Measurements from ENCODE around the gene RAB31.

The RAB31 gene

GRCh38 chr18:9715978-9716774, 8.1 kb downstream of the RAB31 start:
- H3K27ac ChIP-seq (ENCODE audit: low read depth, low read length): peak overlapping the region; percentile 17
- H3K9me3 ChIP-seq (ENCODE audit: low read length): no peaks in the 10 kb centered on the region
- no peaks in the 10 kb centered on the region for H3K27me3 ChIP-seq (ENCODE audit: control insufficient read depth in 1 of 2, insufficient read depth in 2 of 2, low read length in 2 of 2)
- no peak overlapping the region for H3K4me3 ChIP-seq (ENCODE audit: low read depth in 1 of 2, low read length in 2 of 2)
- peaks cover 23% of the 10 kb centered on the region for H3K4me1 ChIP-seq (ENCODE audit: insufficient read depth, low read length)
- no peaks in the 10 kb centered on the region for H3K36me3 ChIP-seq (ENCODE audit: insufficient read depth, low read length)
- no peak overlapping the region for H3K9ac ChIP-seq (ENCODE audit: low read length)

DNA sequence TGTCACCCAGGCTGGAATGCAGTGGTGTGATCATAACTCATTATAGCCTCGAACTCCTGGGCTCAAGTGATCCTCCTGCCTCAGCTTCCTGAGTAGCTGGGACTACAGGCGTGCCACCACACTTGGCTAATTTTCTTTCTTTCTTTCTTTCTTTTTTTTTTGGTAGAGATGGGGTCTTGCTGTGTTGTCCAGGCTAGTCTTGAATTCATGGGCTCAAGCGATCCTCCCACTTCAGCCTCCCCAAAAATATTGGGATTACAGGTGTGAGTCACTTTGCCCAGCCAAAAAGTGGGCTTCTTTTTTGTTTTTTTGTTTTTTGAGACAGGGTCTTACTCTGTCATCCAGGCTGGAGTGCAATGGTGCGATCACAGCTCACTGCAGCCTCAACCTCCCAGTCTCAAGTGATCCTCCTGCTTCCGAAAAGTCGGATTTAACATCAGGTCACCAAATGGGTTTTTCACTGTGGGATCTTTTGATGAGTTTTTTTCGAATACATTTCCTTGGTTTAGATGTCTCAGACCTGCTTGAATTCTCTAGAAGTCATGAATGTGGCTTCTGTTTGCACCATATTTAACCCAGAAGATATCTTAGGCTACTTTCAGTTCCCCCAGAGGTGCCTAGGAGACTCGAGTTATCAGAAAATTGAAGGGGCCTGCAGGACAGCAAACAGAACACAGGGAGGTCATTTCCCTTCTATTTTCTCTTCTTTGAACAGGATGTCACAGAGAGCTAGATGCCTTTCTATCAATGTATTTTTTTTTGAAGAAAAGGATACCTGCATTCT, 8.9 kb downstream of the RAB31 start:
- Histone ChIP-seq H3K27me3 (ENCODE audit: control insufficient read depth in 1 of 2, insufficient read depth in 2 of 2, low read length in 2 of 2) (no peaks in the 10 kb centered on the region), H3K9ac (ENCODE audit: low read length) (no peak overlapping the region), H3K9me3 (ENCODE audit: low read length) (no peaks in the 10 kb centered on the region), H3K36me3 (ENCODE audit: insufficient read depth, low read length) (no peaks in the 10 kb centered on the region), H3K4me3 (ENCODE audit: low read depth in 1 of 2, low read length in 2 of 2) (no peak overlapping the region), H3K4me1 (ENCODE audit: insufficient read depth, low read length) (peaks cover 15% of the 10 kb centered on the region), H3K27ac (ENCODE audit: low read depth, low read length) (no peak overlapping the region)

- Histone ChIP-seq H3K4me1 (ENCODE audit: insufficient read depth, low read length) (peaks cover 9% of the 10 kb centered on the region), H3K9ac (ENCODE audit: low read length) (no peak overlapping the region), H3K27ac (ENCODE audit: low read depth, low read length) (no peak overlapping the region), H3K9me3 (ENCODE audit: low read length) (no peaks in the 10 kb centered on the region), H3K27me3 (ENCODE audit: control insufficient read depth in 1 of 2, insufficient read depth in 2 of 2, low read length in 2 of 2) (no peaks in the 10 kb centered on the region), H3K36me3 (ENCODE audit: insufficient read depth, low read length) (no peaks in the 10 kb centered on the region), H3K4me3 (ENCODE audit: low read depth in 1 of 2, low read length in 2 of 2) (peak overlapping the region in 1 of 2 donors; percentile 50)
These were observed 11.4 kb downstream of the RAB31 start for GRCh38 chr18:9719421-9719981.

GRCh38 chr18:9720327-9720726, 12.2 kb downstream of the RAB31 start:
- H3K27ac ChIP-seq (ENCODE audit: low read depth, low read length): no peak overlapping the region
- no peaks in the 10 kb centered on the region for H3K36me3 ChIP-seq (ENCODE audit: insufficient read depth, low read length)

GRCh38 chr18:9721893-9722550, 13.9 kb downstream of the RAB31 start:
- no peak overlapping the region for H3K4me3 ChIP-seq (ENCODE audit: low read depth in 1 of 2, low read length in 2 of 2)
- H3K27ac ChIP-seq (ENCODE audit: low read depth, low read length): no peak overlapping the region

More at GRCh38 chr18:9720327-9720726, 12.2 kb downstream of the RAB31 start:
- no peaks in the 10 kb centered on the region for H3K9me3 ChIP-seq (ENCODE audit: low read length)
- peaks cover 9% of the 10 kb centered on the region for H3K4me1 ChIP-seq (ENCODE audit: insufficient read depth, low read length)
- no peak overlapping the region for H3K9ac ChIP-seq (ENCODE audit: low read length)
- peak overlapping the region in 1 of 2 donors; percentile 50 for H3K4me3 ChIP-seq (ENCODE audit: low read depth in 1 of 2, low read length in 2 of 2)
- H3K27me3 ChIP-seq (ENCODE audit: control insufficient read depth in 1 of 2, insufficient read depth in 2 of 2, low read length in 2 of 2): no peaks in the 10 kb centered on the region

DNA sequence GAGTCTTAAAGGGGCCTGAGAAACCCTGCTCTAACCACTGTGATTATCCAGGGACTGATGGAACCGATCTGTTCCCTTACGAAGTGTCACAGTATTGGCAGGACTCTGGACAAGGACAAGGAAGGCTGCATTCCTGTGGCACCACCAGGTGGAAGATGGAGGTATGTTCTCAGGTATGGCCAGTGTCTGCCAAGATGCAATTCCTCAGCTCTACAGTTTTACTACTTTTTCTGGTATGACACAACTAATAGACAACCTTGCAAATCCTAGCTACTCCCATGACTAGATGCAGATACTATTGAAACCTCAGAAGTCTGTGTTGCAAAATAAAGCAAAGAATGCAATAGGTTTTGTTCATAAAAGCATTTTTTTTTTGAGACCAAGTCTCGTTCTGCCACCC, 14.6 kb downstream of the RAB31 start:
- no peak overlapping the region for H3K4me3 ChIP-seq (ENCODE audit: low read depth in 1 of 2, low read length in 2 of 2)
- H3K27ac ChIP-seq (ENCODE audit: low read depth, low read length): no peak overlapping the region
- H3K27me3 ChIP-seq (ENCODE audit: control insufficient read depth in 1 of 2, insufficient read depth in 2 of 2, low read length in 2 of 2): no peaks in the 10 kb centered on the region
- no peaks in the 10 kb centered on the region for H3K9me3 ChIP-seq (ENCODE audit: low read length)
- H3K9ac ChIP-seq (ENCODE audit: low read length): no peak overlapping the region
- H3K4me1 ChIP-seq (ENCODE audit: insufficient read depth, low read length): peaks cover 17% of the 10 kb centered on the region
- no peaks in the 10 kb centered on the region for H3K36me3 ChIP-seq (ENCODE audit: insufficient read depth, low read length)

More at GRCh38 chr18:9721893-9722550, 13.9 kb downstream of the RAB31 start:
- H3K9me3 ChIP-seq (ENCODE audit: low read length): no peaks in the 10 kb centered on the region
- no peaks in the 10 kb centered on the region for H3K27me3 ChIP-seq (ENCODE audit: control insufficient read depth in 1 of 2, insufficient read depth in 2 of 2, low read length in 2 of 2)
- H3K36me3 ChIP-seq (ENCODE audit: insufficient read depth, low read length): no peaks in the 10 kb centered on the region
- H3K9ac ChIP-seq (ENCODE audit: low read length): no peak overlapping the region
- H3K4me1 ChIP-seq (ENCODE audit: insufficient read depth, low read length): peaks cover 17% of the 10 kb centered on the region

GRCh38 chr18:9724797-9725585, 16.9 kb downstream of the RAB31 start:
- no peak overlapping the region for H3K27ac ChIP-seq (ENCODE audit: low read depth, low read length)
- no peaks in the 10 kb centered on the region for H3K27me3 ChIP-seq (ENCODE audit: control insufficient read depth in 1 of 2, insufficient read depth in 2 of 2, low read length in 2 of 2)
- no peak overlapping the region for H3K4me3 ChIP-seq (ENCODE audit: low read depth in 1 of 2, low read length in 2 of 2)
- H3K9me3 ChIP-seq (ENCODE audit: low read length): no peaks in the 10 kb centered on the region
- H3K36me3 ChIP-seq (ENCODE audit: insufficient read depth, low read length): no peaks in the 10 kb centered on the region
- peaks cover 12% of the 10 kb centered on the region for H3K4me1 ChIP-seq (ENCODE audit: insufficient read depth, low read length)
- H3K9ac ChIP-seq (ENCODE audit: low read length): no peak overlapping the region

DNA sequence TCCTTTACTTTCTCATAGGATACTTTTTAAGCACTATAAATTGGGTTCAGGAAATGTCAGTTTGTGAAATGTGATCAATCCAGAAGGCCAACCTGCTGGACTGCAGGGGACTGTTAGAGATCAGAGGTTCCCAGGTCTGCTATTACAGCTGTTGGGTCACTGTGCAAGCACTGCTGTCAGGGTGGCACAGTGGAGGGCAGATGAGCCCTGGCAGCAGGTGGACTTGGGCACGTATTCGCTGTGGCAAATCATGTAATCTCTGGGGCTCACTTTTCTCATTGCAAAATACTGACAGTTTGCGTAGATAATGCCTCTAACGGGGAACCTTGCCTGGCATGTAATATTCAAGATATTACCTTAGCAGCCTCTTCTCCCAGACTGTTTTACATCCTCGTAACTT, 18.1 kb downstream of the RAB31 start:
- Histone ChIP-seq H3K4me1 (ENCODE audit: insufficient read depth, low read length) (peaks cover 8% of the 10 kb centered on the region), H3K27me3 (ENCODE audit: control insufficient read depth in 1 of 2, insufficient read depth in 2 of 2, low read length in 2 of 2) (no peaks in the 10 kb centered on the region), H3K9ac (ENCODE audit: low read length) (no peak overlapping the region), H3K36me3 (ENCODE audit: insufficient read depth, low read length) (no peaks in the 10 kb centered on the region), H3K27ac (ENCODE audit: low read depth, low read length) (no peak overlapping the region), H3K4me3 (ENCODE audit: low read depth in 1 of 2, low read length in 2 of 2) (no peak overlapping the region), H3K9me3 (ENCODE audit: low read length) (no peaks in the 10 kb centered on the region)

DNA sequence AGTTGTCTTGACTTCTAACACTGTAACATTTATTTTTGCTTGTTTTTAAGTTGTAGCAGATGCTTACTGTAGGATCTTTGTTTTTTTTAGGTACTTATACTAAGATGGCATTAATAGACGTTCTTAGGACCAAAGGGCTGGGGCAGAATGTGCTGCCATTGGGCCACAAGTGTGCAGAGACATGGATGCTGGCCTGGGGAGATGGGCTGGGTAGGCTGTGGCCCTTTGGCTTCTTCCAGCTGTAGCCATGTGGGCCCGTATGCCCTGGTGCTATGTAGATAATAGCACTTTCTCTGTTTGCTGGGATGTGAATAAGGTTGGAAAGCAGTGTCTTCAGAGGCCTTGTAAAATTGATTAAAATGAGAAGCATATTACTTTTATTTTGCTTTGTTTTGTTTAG, 18.8 kb downstream of the RAB31 start:
- peaks cover 8% of the 10 kb centered on the region for H3K4me1 ChIP-seq (ENCODE audit: insufficient read depth, low read length)
- H3K36me3 ChIP-seq (ENCODE audit: insufficient read depth, low read length): no peaks in the 10 kb centered on the region

DNA sequence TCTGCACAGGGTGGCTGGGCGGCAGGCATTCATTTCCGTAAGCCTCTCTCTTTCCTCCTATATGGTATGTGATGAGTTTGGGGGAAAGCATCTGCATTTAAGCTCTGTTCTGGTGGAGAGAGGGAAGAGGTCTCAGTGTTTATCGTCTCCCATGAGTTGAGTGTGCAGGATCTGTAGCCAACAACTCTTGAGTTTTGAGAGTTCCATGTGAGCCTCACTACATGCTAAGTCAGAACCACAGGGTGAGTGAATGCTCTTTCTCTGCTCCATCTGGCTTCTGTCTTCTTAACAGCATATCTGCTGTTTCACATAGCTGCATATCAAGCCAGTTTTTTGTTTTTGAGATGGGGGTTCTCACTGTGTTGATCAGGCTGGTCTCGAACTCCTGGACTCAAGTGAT, 22.7 kb downstream of the RAB31 start:
- no peaks in the 10 kb centered on the region for H3K27me3 ChIP-seq (ENCODE audit: control insufficient read depth in 1 of 2, insufficient read depth in 2 of 2, low read length in 2 of 2)
- peaks cover 8% of the 10 kb centered on the region for H3K36me3 ChIP-seq (ENCODE audit: insufficient read depth, low read length)
- H3K4me3 ChIP-seq (ENCODE audit: low read depth in 1 of 2, low read length in 2 of 2): no peak overlapping the region
- H3K27ac ChIP-seq (ENCODE audit: low read depth, low read length): no peak overlapping the region
- no peak overlapping the region for H3K9ac ChIP-seq (ENCODE audit: low read length)
- peaks cover 8% of the 10 kb centered on the region for H3K4me1 ChIP-seq (ENCODE audit: insufficient read depth, low read length)
- no peaks in the 10 kb centered on the region for H3K9me3 ChIP-seq (ENCODE audit: low read length)

More for the DNA sequence above, 18.8 kb downstream of the RAB31 start:
- no peak overlapping the region for H3K27ac ChIP-seq (ENCODE audit: low read depth, low read length)
- no peaks in the 10 kb centered on the region for H3K27me3 ChIP-seq (ENCODE audit: control insufficient read depth in 1 of 2, insufficient read depth in 2 of 2, low read length in 2 of 2)
- H3K9me3 ChIP-seq (ENCODE audit: low read length): no peaks in the 10 kb centered on the region
- H3K4me3 ChIP-seq (ENCODE audit: low read depth in 1 of 2, low read length in 2 of 2): no peak overlapping the region
- H3K9ac ChIP-seq (ENCODE audit: low read length): no peak overlapping the region

All from muscle layer of colon (tissue), 2 donors.